ENCODE measurements around the gene ANKRD26. TPM values are rescaled to one million over a fixed set of nuclear protein-coding genes. Genes with fewer than 3 reads are reported as not detected.

Gene ANKRD26
- total RNA-seq = 1 to 10 TPM; 9.5 to 9.7 TPM
- polyA plus RNA-seq = 2.4 TPM

DNA sequence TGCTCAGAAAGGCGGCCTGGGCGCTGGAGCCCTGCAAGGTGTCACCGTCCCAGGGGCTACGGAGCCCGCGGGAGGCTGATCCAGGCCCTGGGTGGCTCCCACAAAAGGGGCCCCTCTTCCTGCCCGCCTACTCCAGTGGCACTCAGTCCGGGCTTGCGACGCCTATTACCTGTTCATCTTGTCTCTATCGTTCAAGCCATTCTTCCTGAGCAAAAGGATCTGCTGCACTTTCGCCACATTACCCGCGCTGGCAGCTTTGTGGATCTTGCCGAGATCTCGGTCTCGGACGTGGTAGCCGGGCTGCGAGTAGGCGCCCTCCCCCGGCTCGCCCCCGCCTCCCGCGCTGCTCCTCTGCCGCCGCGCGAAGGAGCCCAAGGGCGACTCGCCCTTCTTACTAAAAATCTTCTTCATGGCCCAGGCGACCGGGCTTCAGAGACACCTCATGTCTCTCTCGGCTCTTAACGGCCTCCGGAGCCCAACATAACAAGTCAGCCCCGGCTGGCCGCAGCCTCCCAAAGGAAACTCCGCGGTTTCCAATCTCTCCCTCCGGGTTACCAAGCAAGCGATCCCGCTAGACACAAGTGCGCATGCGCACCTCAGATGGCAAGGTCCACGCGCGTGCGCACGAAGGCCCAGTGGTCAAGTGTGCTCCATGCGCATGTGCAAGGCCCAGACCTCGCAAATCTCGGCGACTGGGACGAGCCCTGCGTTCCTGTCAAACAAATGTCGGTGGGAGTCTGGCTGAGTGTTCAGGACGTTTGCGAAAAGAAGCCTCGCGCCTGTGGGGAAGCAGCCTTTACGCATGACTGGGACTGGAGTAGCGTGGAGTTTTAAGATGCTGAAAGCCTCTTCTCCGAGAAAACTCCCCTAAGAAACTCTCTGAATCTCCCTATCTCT, at the start of gene ANKRD26:
TSS of gene ANKRD26 (minus strand) at position 579 of the 897 bp plus-strand sequence. CDS start at position 411, 168 bp downstream.
- ChIA-PET POLR2A (interaction anchor here (1.4 kb wide), 1 partner anchor 54 kb away, joined by 8 read pairs; the partner anchor contains the start of gene YME1L1), CTCF (no interaction called here)
- Histone ChIP-seq H3K27ac (ENCODE audit: low read depth, low read length) (peak within 1 kb of the TSS; percentile 76), H3K4me1 (ENCODE audit: insufficient read depth, low read length) (peaks cover 26% of the 10 kb centered on the region), H3K9me3 (ENCODE audit: low read length) (no peaks in the 10 kb centered on the region), H3K36me3 (ENCODE audit: insufficient read depth, low read length) (no peaks in the 10 kb centered on the region), H3K27me3 (ENCODE audit: insufficient read depth, low read length, poor library complexity, severe bottlenecking) (no peaks in the 10 kb centered on the region), H3K4me3 (ENCODE audit: low read length) (peak within 1 kb of the TSS; percentile 77)
- H3K9me3 Mint-ChIP-seq = peaks cover 0 to 3% (median 0%) of the 10 kb centered on the region in 5 donors
- H3K4me1 Mint-ChIP-seq = peaks cover 39 to 52% (median 49%) of the 10 kb centered on the region in 3 donors
- peak within 1 kb of the TSS; percentile 90 to 98 (median 93) for H3K4me3 Mint-ChIP-seq
- peaks cover 0 to 6% of the 10 kb centered on the region in 2 donors for H3K27me3 Mint-ChIP-seq
- H3K27ac Mint-ChIP-seq = peak within 1 kb of the TSS; percentile 92 to 98 (median 95)
- peaks cover 0 to 8% (median 0%) of the 10 kb centered on the region in 3 donors for H3K36me3 Mint-ChIP-seq
- peak; percentile 95 to 98 (median 96) for DNase-seq

DNA sequence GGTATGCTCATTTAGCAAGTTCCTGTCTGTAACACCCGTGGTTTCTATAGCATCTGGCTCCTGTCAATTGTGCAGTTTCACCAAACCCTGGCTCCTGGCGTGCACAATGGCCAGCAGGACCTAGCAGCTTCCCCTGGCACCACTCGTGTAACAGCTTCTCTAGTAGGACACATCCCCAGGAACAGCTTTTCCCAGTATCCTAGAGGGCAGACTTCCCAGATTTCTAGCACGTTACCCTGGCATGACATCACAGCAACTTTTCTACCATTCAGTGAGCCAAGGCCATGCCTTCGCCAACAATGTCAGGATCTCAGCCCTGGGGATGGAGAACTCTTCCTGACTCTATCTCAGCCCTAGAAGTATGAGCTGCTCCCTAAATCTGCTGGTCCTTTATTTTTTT, 47.4 kb upstream of the ANKRD26 start:
- H3K9me3 Mint-ChIP-seq = no peaks in the 10 kb centered on the region
- no peak overlapping the region for H3K4me3 Mint-ChIP-seq
- peak overlapping the region in 2 of 8 donors; percentile 58 to 72 for H3K27ac Mint-ChIP-seq
- peaks cover 39 to 62% (median 52%) of the 10 kb centered on the region in 3 donors for H3K4me1 Mint-ChIP-seq
- Histone ChIP-seq H3K4me1 (ENCODE audit: insufficient read depth, low read length) (peaks cover 20% of the 10 kb centered on the region), H3K27me3 (ENCODE audit: insufficient read depth, low read length, poor library complexity, severe bottlenecking) (no peaks in the 10 kb centered on the region), H3K36me3 (ENCODE audit: insufficient read depth, low read length) (peaks cover 22% of the 10 kb centered on the region), H3K27ac (ENCODE audit: low read depth, low read length) (no peak overlapping the region), H3K4me3 (ENCODE audit: low read length) (no peak overlapping the region), H3K9me3 (ENCODE audit: low read length) (no peaks in the 10 kb centered on the region)
- CTCF ChIA-PET = no interaction called here
- H3K36me3 Mint-ChIP-seq = peaks cover 0 to 78% (median 11%) of the 10 kb centered on the region in 3 donors
- no peak for DNase-seq
- H3K27me3 Mint-ChIP-seq = peaks cover 0 to 1% of the 10 kb centered on the region in 2 donors
- POLR2A ChIA-PET = no interaction called here

DNA sequence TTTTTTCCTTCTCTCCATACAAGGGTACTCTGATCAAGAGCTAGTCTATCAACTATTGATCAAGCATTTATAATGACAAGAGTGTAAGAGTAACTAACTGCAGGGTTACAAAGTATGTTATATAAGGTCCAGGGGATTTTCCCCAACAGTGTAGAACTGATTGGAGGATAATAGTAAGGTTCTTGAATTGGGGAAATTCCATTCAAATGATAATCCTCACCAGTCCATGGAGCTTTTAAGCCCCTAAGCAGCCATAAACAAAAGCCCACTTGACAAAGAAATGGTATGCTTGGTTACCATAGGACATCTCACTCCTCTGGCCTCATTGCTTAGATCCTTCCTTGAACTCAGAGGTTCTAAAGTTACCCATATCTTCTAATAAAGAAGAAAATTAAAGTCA, 45.6 kb upstream of the ANKRD26 start:
- CTCF ChIA-PET = interaction anchor here (0.6 to 1.2 kb wide), 2 partner anchors 8 to 396 kb away, joined by 3 to 4 read pairs; partner anchors contain the start of gene YME1L1
- Mint-ChIP-seq H3K4me1 (peaks cover 31 to 46% (median 35%) of the 10 kb centered on the region in 3 donors), H3K36me3 (peaks cover 0 to 79% (median 12%) of the 10 kb centered on the region in 3 donors), H3K27ac (peak overlapping the region in 3 of 8 donors; percentile 17 to 40 (median 17)), H3K9me3 (no peaks in the 10 kb centered on the region), H3K27me3 (peaks cover 0 to 1% of the 10 kb centered on the region in 2 donors), H3K4me3 (peak overlapping the region in 1 of 7 donors; percentile 16)
- H3K27me3 ChIP-seq (ENCODE audit: insufficient read depth, low read length, poor library complexity, severe bottlenecking) = no peaks in the 10 kb centered on the region
- POLR2A ChIA-PET = interaction anchor here (1.2 kb wide), 1 partner anchor 9 kb away, joined by 4 read pairs; the partner anchor contains the start of genes MASTL and YME1L1
- peaks cover 8% of the 10 kb centered on the region for H3K4me1 ChIP-seq (ENCODE audit: insufficient read depth, low read length)
- no peak overlapping the region for H3K27ac ChIP-seq (ENCODE audit: low read depth, low read length)
- H3K4me3 ChIP-seq (ENCODE audit: low read length) = no peak overlapping the region
- H3K36me3 ChIP-seq (ENCODE audit: insufficient read depth, low read length) = peaks cover 32% of the 10 kb centered on the region
- H3K9me3 ChIP-seq (ENCODE audit: low read length) = no peaks in the 10 kb centered on the region
- no peak for DNase-seq

GRCh38 chr10:27143686-27144085, 43.4 kb upstream of the ANKRD26 start:
- Histone ChIP-seq H3K36me3 (ENCODE audit: insufficient read depth, low read length) (peaks cover 42% of the 10 kb centered on the region), H3K4me3 (ENCODE audit: low read length) (no peak overlapping the region), H3K27me3 (ENCODE audit: insufficient read depth, low read length, poor library complexity, severe bottlenecking) (no peaks in the 10 kb centered on the region), H3K4me1 (ENCODE audit: insufficient read depth, low read length) (no peaks in the 10 kb centered on the region), H3K9me3 (ENCODE audit: low read length) (no peaks in the 10 kb centered on the region), H3K27ac (ENCODE audit: low read depth, low read length) (no peak overlapping the region)
- H3K9me3 Mint-ChIP-seq = no peaks in the 10 kb centered on the region
- ChIA-PET CTCF (interaction anchor here (0.9 to 1.1 kb wide), 3 partner anchors 24 to 80 kb away, joined by 3 to 5 read pairs (median 4); no protein-coding TSS in a partner anchor), POLR2A (interaction anchor here (0.6 kb wide), 1 partner anchor 8 kb away, joined by 3 read pairs; no protein-coding TSS in a partner anchor)
- peak overlapping the region in 1 of 8 donors; percentile 22 for H3K27ac Mint-ChIP-seq
- peaks cover 0 to 1% of the 10 kb centered on the region in 2 donors for H3K27me3 Mint-ChIP-seq
- peaks cover 0 to 79% (median 12%) of the 10 kb centered on the region in 3 donors for H3K36me3 Mint-ChIP-seq
- peaks cover 20 to 32% (median 22%) of the 10 kb centered on the region in 3 donors for H3K4me1 Mint-ChIP-seq
- DNase-seq = no peak
- no peak overlapping the region for H3K4me3 Mint-ChIP-seq

DNA sequence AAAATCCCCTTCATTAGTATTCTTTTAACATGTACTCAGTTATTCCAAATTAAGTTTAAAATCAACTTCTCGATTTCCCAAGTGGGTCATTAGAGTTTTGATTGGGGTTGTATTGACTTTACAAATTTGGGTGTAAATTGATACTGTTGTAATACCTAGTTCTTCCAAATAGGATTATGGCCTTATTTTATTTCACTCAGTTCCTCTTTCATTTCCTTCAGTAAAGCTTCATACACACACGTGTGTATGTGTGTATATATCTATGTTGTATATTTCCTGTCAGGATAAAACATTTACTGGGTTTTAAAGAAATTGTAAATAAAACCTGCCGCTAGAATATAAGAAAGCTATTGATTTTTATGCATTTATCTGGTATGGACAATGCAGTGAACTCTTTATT, 38.0 kb upstream of the ANKRD26 start:
- no peaks in the 10 kb centered on the region for H3K9me3 ChIP-seq (ENCODE audit: low read length)
- no peak overlapping the region for H3K4me3 Mint-ChIP-seq
- H3K27ac Mint-ChIP-seq = peak overlapping the region in 1 of 8 donors; percentile 12
- ChIA-PET CTCF (no interaction called here), POLR2A (no interaction called here)
- no peak for DNase-seq
- peaks cover under 1 to 68% (median 18%) of the 10 kb centered on the region in 3 donors for H3K36me3 Mint-ChIP-seq
- H3K4me1 ChIP-seq (ENCODE audit: insufficient read depth, low read length) = no peaks in the 10 kb centered on the region
- no peak overlapping the region for H3K4me3 ChIP-seq (ENCODE audit: low read length)
- H3K27me3 ChIP-seq (ENCODE audit: insufficient read depth, low read length, poor library complexity, severe bottlenecking) = no peaks in the 10 kb centered on the region
- peaks cover 2 to 6% (median 3%) of the 10 kb centered on the region in 3 donors for H3K4me1 Mint-ChIP-seq
- H3K27me3 Mint-ChIP-seq = peaks cover 0 to under 1% of the 10 kb centered on the region in 2 donors
- H3K9me3 Mint-ChIP-seq = no peaks in the 10 kb centered on the region
- peaks cover 51% of the 10 kb centered on the region for H3K36me3 ChIP-seq (ENCODE audit: insufficient read depth, low read length)
- no peak overlapping the region for H3K27ac ChIP-seq (ENCODE audit: low read depth, low read length)

- Histone ChIP-seq H3K27me3 (ENCODE audit: insufficient read depth, low read length, poor library complexity, severe bottlenecking) (no peaks in the 10 kb centered on the region), H3K36me3 (ENCODE audit: insufficient read depth, low read length) (peaks cover 53% of the 10 kb centered on the region), H3K4me1 (ENCODE audit: insufficient read depth, low read length) (no peaks in the 10 kb centered on the region), H3K4me3 (ENCODE audit: low read length) (no peak overlapping the region), H3K27ac (ENCODE audit: low read depth, low read length) (no peak overlapping the region), H3K9me3 (ENCODE audit: low read length) (no peaks in the 10 kb centered on the region)
- Mint-ChIP-seq H3K36me3 (peaks cover 5 to 74% (median 29%) of the 10 kb centered on the region in 3 donors), H3K4me1 (peaks cover 6 to 21% (median 14%) of the 10 kb centered on the region in 3 donors), H3K27me3 (no peaks in the 10 kb centered on the region), H3K9me3 (no peaks in the 10 kb centered on the region), H3K27ac (peak overlapping the region in 1 of 8 donors; percentile 20), H3K4me3 (no peak overlapping the region)
- DNase-seq = no peak
- POLR2A ChIA-PET = interaction anchor here (1.4 kb wide), 1 partner anchor 20 kb away, joined by 4 read pairs; the partner anchor contains the start of gene YME1L1
- CTCF ChIA-PET = no interaction called here
Measured at GRCh38 chr10:27134371-27134770, 34.1 kb upstream of the ANKRD26 start.

DNA sequence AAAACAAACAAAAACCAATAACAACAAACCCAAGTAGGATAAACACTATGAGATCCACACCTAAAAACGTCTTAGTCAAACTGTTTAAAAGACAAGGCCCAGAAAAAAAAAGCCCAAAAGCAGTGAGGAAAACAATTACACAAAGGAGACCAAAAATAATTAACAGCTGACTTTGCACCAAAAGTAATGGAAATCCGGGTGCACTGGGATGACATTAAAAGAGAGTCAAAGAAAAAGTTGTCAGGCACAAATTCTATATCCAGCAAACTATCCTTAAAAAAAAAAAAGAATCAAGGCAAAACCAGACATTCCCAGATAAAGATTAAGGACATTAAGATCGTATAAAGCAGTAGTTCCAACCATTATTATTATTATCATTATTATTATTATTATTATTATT, 7.9 kb upstream of the ANKRD26 start:
- peaks cover 13 to 20% (median 14%) of the 10 kb centered on the region in 3 donors for H3K4me1 Mint-ChIP-seq
- POLR2A ChIA-PET = no interaction called here
- no peak overlapping the region for H3K4me3 Mint-ChIP-seq
- no peaks in the 10 kb centered on the region for H3K9me3 ChIP-seq (ENCODE audit: low read length)
- no peaks in the 10 kb centered on the region for H3K9me3 Mint-ChIP-seq
- H3K27ac Mint-ChIP-seq = no peak overlapping the region
- no peaks in the 10 kb centered on the region for H3K27me3 Mint-ChIP-seq
- no peak overlapping the region for H3K4me3 ChIP-seq (ENCODE audit: low read length)
- peaks cover 9 to 36% (median 15%) of the 10 kb centered on the region in 3 donors for H3K36me3 Mint-ChIP-seq
- no peaks in the 10 kb centered on the region for H3K27me3 ChIP-seq (ENCODE audit: insufficient read depth, low read length, poor library complexity, severe bottlenecking)
- H3K27ac ChIP-seq (ENCODE audit: low read depth, low read length) = no peak overlapping the region
- no peak for DNase-seq
- peaks cover 16% of the 10 kb centered on the region for H3K36me3 ChIP-seq (ENCODE audit: insufficient read depth, low read length)
- CTCF ChIA-PET = no interaction called here
- H3K4me1 ChIP-seq (ENCODE audit: insufficient read depth, low read length) = peaks cover 9% of the 10 kb centered on the region
